Dendritic cell treated with granulocyte-macrophage colony-stimulating factor and Interleukin-4, amounts not matched to agents 40 ng/mL and 50 ng/mL, for 4 days (primary cell): ENCODE results near the gene CACNA2D2.

Experiments used
- H3K27ac Mint-ChIP-seq: one replicate; pipeline ENCODE4 v1.8.0; 2022; ENCODE audit warnings: mild to moderate bottlenecking, mixed read lengths
- H3K27me3 Mint-ChIP-seq: one replicate; pipeline ENCODE4 v1.8.0; 2022; ENCODE audit warnings: mild to moderate bottlenecking, mixed read lengths
- H3K36me3 Mint-ChIP-seq: one replicate; pipeline ENCODE4 v1.8.0; 2022; ENCODE audit warnings: low read depth, mixed read lengths
- H3K4me1 Mint-ChIP-seq: one replicate; pipeline ENCODE4 v1.8.0; 2022; ENCODE audit warnings: low read depth, mixed read lengths
- H3K4me3 Mint-ChIP-seq: one replicate; pipeline ENCODE4 v1.8.0; 2022; ENCODE audit warnings: mild to moderate bottlenecking, moderate library complexity, mixed read lengths
- H3K9me3 Mint-ChIP-seq: one replicate; pipeline ENCODE4 v1.8.0; 2022; ENCODE audit warnings: mixed read lengths
- intact Hi-C: fragments of 100-400 bp; cut with micrococcal nuclease; formaldehyde crosslinking; loops from one replicate; pipeline ENCODE4 v1.15.0; 2022

The CACNA2D2 gene

GRCh38 chr3:50372349-50372748 lies 131.1 kb downstream of the CACNA2D2 start:
- no peaks in the 10 kb centered on the region for H3K9me3 Mint-ChIP-seq
- peaks cover 23% of the 10 kb centered on the region for H3K27me3 Mint-ChIP-seq
- no peak overlapping the region for H3K27ac Mint-ChIP-seq
- no peaks in the 10 kb centered on the region for H3K36me3 Mint-ChIP-seq
- H3K4me1 Mint-ChIP-seq = peaks cover 5% of the 10 kb centered on the region
- intact Hi-C loops = no loop called here
- H3K4me3 Mint-ChIP-seq = no peak overlapping the region

DNA sequence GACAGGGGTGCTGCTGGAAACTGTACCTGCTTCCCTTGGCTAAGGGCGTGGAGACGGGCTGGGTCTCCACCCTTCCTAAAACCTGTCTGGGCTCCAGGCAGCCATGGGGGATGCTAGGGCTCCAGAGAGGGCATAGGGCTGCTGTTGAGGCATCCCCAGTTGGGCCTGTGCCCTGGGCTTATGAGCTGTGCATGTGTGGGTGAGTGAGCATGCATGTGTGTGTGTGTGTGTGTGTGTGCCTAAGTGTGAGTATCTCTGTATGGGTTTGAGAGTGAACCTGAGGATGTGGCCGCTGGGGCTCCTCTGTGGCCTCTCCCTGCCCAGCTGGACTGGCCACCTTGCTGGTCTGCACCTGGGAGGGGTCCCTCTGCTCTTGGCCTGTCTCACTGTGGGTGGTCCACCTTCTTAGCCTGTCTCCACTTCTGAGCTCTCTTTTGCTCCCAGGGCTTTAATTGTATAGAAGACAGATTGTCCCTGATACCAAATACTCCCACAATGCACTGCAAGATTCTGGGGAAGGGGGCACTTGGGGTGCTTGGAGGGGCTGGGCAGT lies 132.2 kb downstream of the CACNA2D2 start:
- Mint-ChIP-seq H3K27ac (no peak overlapping the region), H3K36me3 (no peaks in the 10 kb centered on the region), H3K27me3 (peaks cover 29% of the 10 kb centered on the region), H3K4me3 (no peak overlapping the region), H3K4me1 (peaks cover 5% of the 10 kb centered on the region), H3K9me3 (no peaks in the 10 kb centered on the region)
- intact Hi-C loops = no loop called here

- Mint-ChIP-seq H3K9me3 (no peaks in the 10 kb centered on the region), H3K4me1 (peaks cover 8% of the 10 kb centered on the region), H3K4me3 (no peak overlapping the region), H3K27me3 (peaks cover 35% of the 10 kb centered on the region), H3K36me3 (no peaks in the 10 kb centered on the region), H3K27ac (no peak overlapping the region)
- intact Hi-C loops = no loop called here
Measured at GRCh38 chr3:50370594-50370993, 132.8 kb downstream of the CACNA2D2 start.

GRCh38 chr3:50369012-50369670 lies 134.3 kb downstream of the CACNA2D2 start:
- peaks cover 42% of the 10 kb centered on the region for H3K27me3 Mint-ChIP-seq
- H3K4me1 Mint-ChIP-seq = peaks cover 19% of the 10 kb centered on the region
- no peak overlapping the region for H3K27ac Mint-ChIP-seq
- H3K9me3 Mint-ChIP-seq = no peaks in the 10 kb centered on the region
- no peak overlapping the region for H3K4me3 Mint-ChIP-seq
- H3K36me3 Mint-ChIP-seq = no peaks in the 10 kb centered on the region
- intact Hi-C loops = no loop called here

DNA sequence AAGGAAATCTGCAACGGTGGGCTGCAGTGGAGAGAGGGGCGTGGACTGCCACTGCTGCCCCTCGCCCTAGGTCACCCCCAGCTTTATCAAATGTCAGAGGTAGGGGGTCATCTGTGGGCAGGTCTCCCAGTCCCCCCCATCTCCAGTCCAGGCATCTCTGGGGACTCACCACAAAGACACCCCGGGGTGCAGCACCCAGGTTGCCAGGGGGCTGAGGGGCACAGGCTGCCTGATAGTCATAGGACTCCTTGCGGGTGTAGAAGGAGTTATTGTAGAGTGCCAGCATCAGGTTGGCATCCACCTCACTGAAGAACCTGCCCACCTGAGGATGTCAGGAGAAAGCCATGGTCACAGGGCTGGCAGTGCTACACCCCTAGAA lies 137.6 kb downstream of the CACNA2D2 start:
- H3K27me3 Mint-ChIP-seq = peaks cover 40% of the 10 kb centered on the region
- intact Hi-C loops = no loop called here
- peaks cover 16% of the 10 kb centered on the region for H3K4me1 Mint-ChIP-seq
- peak overlapping the region; percentile 64 for H3K4me3 Mint-ChIP-seq
- no peaks in the 10 kb centered on the region for H3K9me3 Mint-ChIP-seq
- peak overlapping the region; percentile 25 for H3K27ac Mint-ChIP-seq
- H3K36me3 Mint-ChIP-seq = no peaks in the 10 kb centered on the region

DNA sequence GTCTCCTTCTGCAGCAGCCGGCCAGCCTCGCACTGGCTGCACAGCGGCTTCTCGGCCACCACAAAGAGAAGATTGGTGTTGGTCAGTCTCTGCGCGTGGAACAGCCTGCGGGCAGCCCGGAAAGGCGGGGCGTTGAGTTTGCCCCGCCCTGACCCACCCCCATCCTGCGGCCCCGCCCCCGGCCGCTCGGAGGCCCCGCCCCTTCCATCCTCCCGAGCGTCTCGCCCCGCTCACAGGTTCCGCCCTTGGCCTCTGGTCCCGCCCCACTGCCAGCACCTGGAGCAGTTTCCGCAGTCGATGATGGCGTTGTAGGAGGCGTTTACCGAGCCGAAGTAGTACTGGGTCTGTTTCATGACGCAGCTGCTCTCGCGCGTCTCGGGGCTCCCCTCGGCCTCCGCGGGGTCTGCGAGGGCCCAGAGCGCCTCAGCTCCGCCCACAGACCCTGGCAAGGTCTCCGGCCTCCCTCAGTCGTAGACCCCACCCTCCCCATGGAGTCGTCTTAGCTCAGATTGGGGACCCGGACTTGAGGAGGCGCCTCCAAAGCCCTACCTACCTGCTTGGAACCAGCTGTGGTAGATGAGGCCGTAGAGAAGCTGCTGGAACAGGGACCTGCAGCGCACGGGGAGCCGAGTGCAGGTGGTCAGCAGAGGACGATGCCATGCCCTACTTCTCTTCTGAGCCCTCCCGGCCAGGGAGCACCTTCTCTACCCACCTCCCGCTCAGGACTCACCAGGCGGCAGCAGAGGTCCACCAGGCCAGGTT lies 138.2 kb downstream of the CACNA2D2 start:
- Mint-ChIP-seq H3K4me3 (peak overlapping the region; percentile 77), H3K4me1 (peaks cover 16% of the 10 kb centered on the region), H3K27me3 (peaks cover 38% of the 10 kb centered on the region), H3K36me3 (no peaks in the 10 kb centered on the region), H3K9me3 (no peaks in the 10 kb centered on the region), H3K27ac (peak overlapping the region; percentile 47)
- intact Hi-C loops = no loop called here

DNA sequence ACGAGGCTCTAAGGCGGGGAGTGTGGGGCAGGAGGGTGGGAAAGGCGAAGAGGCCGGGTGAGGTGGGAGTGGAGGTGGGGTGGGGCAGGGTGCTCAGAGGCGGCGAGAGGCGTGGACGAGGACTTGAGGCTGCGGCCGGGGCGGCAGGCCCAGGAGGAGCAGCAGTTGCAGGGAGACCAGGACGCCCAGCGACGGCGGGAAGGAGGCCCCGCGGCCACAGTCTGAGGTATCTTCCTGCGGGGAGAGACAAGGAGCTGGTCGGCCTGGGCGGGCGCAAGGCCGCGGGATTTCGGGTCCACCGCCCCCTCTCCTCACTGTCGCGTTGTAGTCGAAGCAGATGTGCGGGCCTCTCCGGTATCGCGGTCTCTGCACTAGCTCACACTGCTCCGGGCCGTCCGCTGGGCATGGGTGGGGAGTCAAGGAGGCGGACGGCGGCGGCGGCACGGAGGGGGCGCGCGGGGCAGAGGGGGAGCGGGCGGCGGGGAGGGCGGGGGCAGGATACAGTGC lies 138.8 kb downstream of the CACNA2D2 start:
- peak overlapping the region; percentile 77 for H3K4me3 Mint-ChIP-seq
- H3K4me1 Mint-ChIP-seq = peaks cover 19% of the 10 kb centered on the region
- H3K27ac Mint-ChIP-seq = peak overlapping the region; percentile 47
- no peaks in the 10 kb centered on the region for H3K9me3 Mint-ChIP-seq
- H3K27me3 Mint-ChIP-seq = peaks cover 34% of the 10 kb centered on the region
- H3K36me3 Mint-ChIP-seq = no peaks in the 10 kb centered on the region
- intact Hi-C loops = no loop called here

DNA sequence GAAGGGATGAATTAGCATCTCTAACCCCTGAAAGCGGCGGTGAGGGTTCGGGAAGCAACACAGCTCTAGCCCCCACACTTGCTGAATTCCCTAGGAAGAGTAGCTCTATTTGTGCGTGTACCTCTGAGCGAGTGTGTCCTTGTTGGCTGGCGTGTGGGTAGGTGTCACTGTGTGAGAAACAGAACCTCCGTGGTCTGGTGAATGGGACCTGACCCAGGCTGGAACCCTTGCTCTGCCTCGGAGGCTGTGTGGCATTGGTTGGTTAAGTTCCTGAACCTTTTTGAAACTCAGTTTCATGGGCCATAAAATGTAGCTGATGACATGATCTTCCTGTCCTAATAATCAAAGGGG lies 143.7 kb downstream of the CACNA2D2 start:
- peaks cover 15% of the 10 kb centered on the region for H3K27me3 Mint-ChIP-seq
- H3K27ac Mint-ChIP-seq = peak overlapping the region; percentile 96
- peak overlapping the region; percentile 98 for H3K4me3 Mint-ChIP-seq
- intact Hi-C loops = loop anchor here (1.0 kb wide), 1 partner anchor 8 kb away; no protein-coding TSS in a partner anchor
- no peaks in the 10 kb centered on the region for H3K9me3 Mint-ChIP-seq
- peaks cover 53% of the 10 kb centered on the region for H3K4me1 Mint-ChIP-seq
- peaks cover 48% of the 10 kb centered on the region for H3K36me3 Mint-ChIP-seq

DNA sequence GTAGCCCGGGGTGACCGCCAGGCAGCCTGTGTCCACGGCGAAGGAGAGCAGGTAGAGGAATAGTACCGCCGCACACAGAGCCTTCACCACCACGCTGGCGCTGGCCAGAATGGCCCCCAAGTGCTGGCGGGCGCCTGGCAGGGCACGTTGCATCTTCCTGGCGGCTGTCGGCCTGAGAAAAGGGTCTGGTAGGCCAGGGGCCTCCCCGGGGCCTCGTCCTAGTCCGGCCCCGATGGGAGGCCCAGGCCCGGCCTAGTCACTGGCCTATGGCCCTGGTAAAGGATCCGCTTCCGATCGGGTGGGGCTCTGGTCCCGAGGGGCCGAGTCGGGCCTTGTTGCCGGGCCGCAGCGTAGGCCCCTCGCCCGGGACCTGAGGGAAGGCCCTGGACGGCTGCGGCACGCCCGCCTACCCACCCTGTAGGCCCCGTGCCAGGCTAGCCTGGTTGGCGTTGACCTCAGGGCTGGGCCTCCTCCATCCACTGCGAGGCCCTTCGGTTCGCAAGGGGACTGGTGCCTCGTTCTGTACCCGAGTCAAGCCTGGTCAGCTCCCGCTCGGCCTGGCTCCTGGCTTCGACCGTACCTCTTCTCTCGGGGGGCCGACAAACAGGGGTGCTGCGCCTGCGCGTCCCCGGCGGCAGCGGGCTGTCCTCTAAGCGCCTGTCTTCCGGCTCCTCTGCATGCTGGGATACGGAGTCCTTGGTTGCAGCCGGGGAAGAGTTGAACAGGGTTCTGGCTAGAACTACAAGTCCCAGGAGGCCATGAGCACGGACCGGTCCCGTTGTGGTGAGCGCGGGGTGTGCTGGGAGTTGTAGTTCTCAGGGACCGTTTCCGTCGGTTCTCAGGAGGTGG lies 144.3 kb downstream of the CACNA2D2 start, which contains the start of gene TMEM115:
TMEM115 (minus strand) TSS at position 611 of the 849 bp plus-strand sequence; CDS start at position 153, 458 bp downstream.
- no peaks in the 10 kb centered on the region for H3K9me3 Mint-ChIP-seq
- H3K27me3 Mint-ChIP-seq = peaks cover 9% of the 10 kb centered on the region
- peaks cover 54% of the 10 kb centered on the region for H3K36me3 Mint-ChIP-seq
- intact Hi-C loops = loop anchor here (1.0 kb wide), 1 partner anchor 8 kb away; no protein-coding TSS in a partner anchor
- H3K4me3 Mint-ChIP-seq = peak within 1 kb of the TSS; percentile 98
- peaks cover 52% of the 10 kb centered on the region for H3K4me1 Mint-ChIP-seq
- H3K27ac Mint-ChIP-seq = peak within 1 kb of the TSS; percentile 96

- peaks cover 57% of the 10 kb centered on the region for H3K4me1 Mint-ChIP-seq
- peak overlapping the region; percentile 96 for H3K27ac Mint-ChIP-seq
- intact Hi-C loops = no loop called here
- no peaks in the 10 kb centered on the region for H3K9me3 Mint-ChIP-seq
- H3K27me3 Mint-ChIP-seq = peaks cover 3% of the 10 kb centered on the region
- H3K36me3 Mint-ChIP-seq = peaks cover 61% of the 10 kb centered on the region
- H3K4me3 Mint-ChIP-seq = peak overlapping the region; percentile 98
Measured at GRCh38 chr3:50358355-50358910, 145.0 kb downstream of the CACNA2D2 start.

DNA sequence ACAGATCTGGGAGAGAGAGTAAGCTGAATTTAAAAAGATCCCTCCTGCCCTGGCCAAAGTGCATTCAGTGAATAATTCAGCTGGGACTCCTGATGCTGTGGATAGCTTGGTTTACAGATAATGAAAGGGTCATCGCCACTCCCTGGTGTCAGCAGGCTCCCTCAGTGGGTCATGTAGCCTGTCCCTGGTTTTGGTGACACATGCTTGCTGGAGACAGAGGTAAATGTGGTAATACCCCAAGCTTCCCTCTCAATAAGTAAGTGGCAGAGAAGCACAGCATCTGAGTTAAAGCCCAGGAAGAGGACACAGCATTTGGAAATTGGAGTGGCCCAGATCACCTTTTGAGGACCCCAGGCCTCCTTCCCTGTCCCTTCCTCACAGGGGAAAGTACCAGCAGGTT lies 146.0 kb downstream of the CACNA2D2 start:
- Mint-ChIP-seq H3K27ac (no peak overlapping the region), H3K4me3 (peak overlapping the region; percentile 98), H3K27me3 (no peaks in the 10 kb centered on the region), H3K4me1 (peaks cover 64% of the 10 kb centered on the region), H3K36me3 (peaks cover 71% of the 10 kb centered on the region), H3K9me3 (no peaks in the 10 kb centered on the region)
- intact Hi-C loops = no loop called here

- intact Hi-C loops = no loop called here
- peaks cover 70% of the 10 kb centered on the region for H3K4me1 Mint-ChIP-seq
Measured at GRCh38 chr3:50356553-50356952, 146.9 kb downstream of the CACNA2D2 start.

DNA sequence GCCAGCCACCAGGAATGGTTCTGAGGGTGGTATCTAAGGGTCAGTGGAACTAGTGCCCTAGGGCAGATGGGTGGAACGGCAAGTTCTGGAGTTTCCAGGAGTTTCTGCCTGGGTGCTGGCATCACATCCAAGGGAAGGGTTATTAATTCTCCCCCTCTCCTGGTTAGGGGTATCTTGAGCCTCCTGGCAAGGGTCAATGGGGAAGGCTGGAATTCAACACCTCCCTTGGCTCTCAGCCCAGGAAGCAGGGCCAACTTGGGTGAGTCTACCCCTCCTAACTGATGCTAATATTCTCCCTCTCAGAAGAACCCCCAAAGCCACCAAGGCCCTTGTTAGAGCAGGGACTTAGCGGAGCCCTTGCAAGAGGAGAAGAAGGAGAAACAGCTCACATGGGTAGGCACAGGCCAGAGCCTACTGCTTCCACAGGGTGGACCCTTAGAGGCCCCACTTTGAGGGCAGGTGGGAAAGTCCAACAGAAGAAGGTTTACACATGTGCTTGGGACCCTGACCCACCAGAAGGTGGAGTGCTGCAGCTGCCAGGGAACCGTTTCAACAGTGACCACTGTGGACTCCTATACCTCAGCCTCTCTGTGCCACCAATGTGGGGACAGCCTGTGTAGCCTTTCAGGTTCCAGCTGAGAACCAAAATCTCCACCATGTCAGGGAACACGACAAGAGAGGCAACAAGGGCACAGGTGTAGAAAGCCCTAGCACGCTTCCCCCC lies 147.4 kb downstream of the CACNA2D2 start:
- intact Hi-C loops = no loop called here
- Mint-ChIP-seq H3K27me3 (no peaks in the 10 kb centered on the region), H3K36me3 (peaks cover 86% of the 10 kb centered on the region), H3K9me3 (no peaks in the 10 kb centered on the region), H3K4me1 (peaks cover 75% of the 10 kb centered on the region), H3K27ac (no peak overlapping the region), H3K4me3 (peak overlapping the region; percentile 40)

More at GRCh38 chr3:50356553-50356952, 146.9 kb downstream of the CACNA2D2 start:
- no peak overlapping the region for H3K27ac Mint-ChIP-seq
- H3K9me3 Mint-ChIP-seq = no peaks in the 10 kb centered on the region
- H3K36me3 Mint-ChIP-seq = peaks cover 80% of the 10 kb centered on the region
- peak overlapping the region; percentile 40 for H3K4me3 Mint-ChIP-seq
- no peaks in the 10 kb centered on the region for H3K27me3 Mint-ChIP-seq
